ENCODE data around the gene CHTOP. TPM values are rescaled to one million over a fixed set of nuclear protein-coding genes. Genes with fewer than 3 reads are reported as not detected.

Gene CHTOP
- total and polyA plus RNA-seq, 4 donors, result 51.2 to 76.6 (median 58.4) TPM

GRCh38 chr1:153628638-153629342 lies 5.1 kb upstream of the CHTOP start:
- peaks cover 9 to 33% (median 21%) of the 10 kb centered on the region in 5 donors for H3K4me1 ChIP-seq (ENCODE audit: control insufficient read depth in 5 of 5, insufficient read depth in 5 of 5, low read length in 5 of 5)
- ATAC-seq (ENCODE audit: insufficient read depth, low FRiP score) (no peak), DNase-seq (no peak)
- H3K27me3 ChIP-seq (ENCODE audit: control insufficient read depth in 3 of 3, insufficient read depth in 3 of 3, low read length in 2 of 3), result no peaks in the 10 kb centered on the region
- H3K9me3 ChIP-seq (ENCODE audit: control insufficient read depth in 4 of 4, insufficient read depth in 3 of 4, low read length in 3 of 4), result no peaks in the 10 kb centered on the region
- H3K27ac ChIP-seq (ENCODE audit: low read depth in 1 of 2, low read length in 1 of 2), result peak overlapping the region in 1 of 2 donors; percentile 21
- WGBS, 2 donors, result 75 to 77% methylated on average over 6 of the region's 6 CpGs
- TF ChIP-seq, protein P1, sequence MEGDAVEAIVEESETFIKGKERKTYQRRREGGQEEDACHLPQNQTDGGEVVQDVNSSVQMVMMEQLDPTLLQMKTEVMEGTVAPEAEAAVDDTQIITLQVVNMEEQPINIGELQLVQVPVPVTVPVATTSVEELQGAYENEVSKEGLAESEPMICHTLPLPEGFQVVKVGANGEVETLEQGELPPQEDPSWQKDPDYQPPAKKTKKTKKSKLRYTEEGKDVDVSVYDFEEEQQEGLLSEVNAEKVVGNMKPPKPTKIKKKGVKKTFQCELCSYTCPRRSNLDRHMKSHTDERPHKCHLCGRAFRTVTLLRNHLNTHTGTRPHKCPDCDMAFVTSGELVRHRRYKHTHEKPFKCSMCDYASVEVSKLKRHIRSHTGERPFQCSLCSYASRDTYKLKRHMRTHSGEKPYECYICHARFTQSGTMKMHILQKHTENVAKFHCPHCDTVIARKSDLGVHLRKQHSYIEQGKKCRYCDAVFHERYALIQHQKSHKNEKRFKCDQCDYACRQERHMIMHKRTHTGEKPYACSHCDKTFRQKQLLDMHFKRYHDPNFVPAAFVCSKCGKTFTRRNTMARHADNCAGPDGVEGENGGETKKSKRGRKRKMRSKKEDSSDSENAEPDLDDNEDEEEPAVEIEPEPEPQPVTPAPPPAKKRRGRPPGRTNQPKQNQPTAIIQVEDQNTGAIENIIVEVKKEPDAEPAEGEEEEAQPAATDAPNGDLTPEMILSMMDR (IDR thresholded peaks at IDR 0.05; ENCODE audit: control extremely low read depth, extremely low read depth), result no peak
- no peak overlapping the region for H3K4me3 ChIP-seq
- peaks cover 0 to 4% (median 1%) of the 10 kb centered on the region in 4 donors for H3K36me3 ChIP-seq (ENCODE audit: control insufficient read depth in 4 of 4, insufficient read depth in 4 of 4, low read length in 4 of 4)
- no peak overlapping the region for H3K9ac ChIP-seq (ENCODE audit: insufficient read depth in 1 of 2, low read length in 2 of 2)

GRCh38 chr1:153629343-153629665 lies 4.6 kb upstream of the CHTOP start:
- ATAC-seq (ENCODE audit: insufficient read depth, low FRiP score), result no peak
- no peak for DNase-seq
- 86 to 99% methylated on average over 4 to 5 of the region's 5 CpGs for WGBS, 2 donors
- TF ChIP-seq, protein P1 (IDR thresholded peaks at IDR 0.05; ENCODE audit: control extremely low read depth, extremely low read depth), result no peak
- no peak overlapping the region for H3K9ac ChIP-seq (ENCODE audit: insufficient read depth in 1 of 2, low read length in 2 of 2)
- H3K27me3 ChIP-seq (ENCODE audit: control insufficient read depth in 3 of 3, insufficient read depth in 3 of 3, low read length in 2 of 3), result no peaks in the 10 kb centered on the region
- H3K27ac ChIP-seq (ENCODE audit: low read depth in 1 of 2, low read length in 1 of 2), result peak overlapping the region; percentile 21
- H3K4me3 ChIP-seq, result no peak overlapping the region
- no peaks in the 10 kb centered on the region for H3K9me3 ChIP-seq (ENCODE audit: control insufficient read depth in 4 of 4, insufficient read depth in 3 of 4, low read length in 3 of 4)
- peaks cover 0 to 4% (median 1%) of the 10 kb centered on the region in 4 donors for H3K36me3 ChIP-seq (ENCODE audit: control insufficient read depth in 4 of 4, insufficient read depth in 4 of 4, low read length in 4 of 4)
- H3K4me1 ChIP-seq (ENCODE audit: control insufficient read depth in 5 of 5, insufficient read depth in 5 of 5, low read length in 5 of 5), result peaks cover 9 to 33% (median 21%) of the 10 kb centered on the region in 5 donors

DNA sequence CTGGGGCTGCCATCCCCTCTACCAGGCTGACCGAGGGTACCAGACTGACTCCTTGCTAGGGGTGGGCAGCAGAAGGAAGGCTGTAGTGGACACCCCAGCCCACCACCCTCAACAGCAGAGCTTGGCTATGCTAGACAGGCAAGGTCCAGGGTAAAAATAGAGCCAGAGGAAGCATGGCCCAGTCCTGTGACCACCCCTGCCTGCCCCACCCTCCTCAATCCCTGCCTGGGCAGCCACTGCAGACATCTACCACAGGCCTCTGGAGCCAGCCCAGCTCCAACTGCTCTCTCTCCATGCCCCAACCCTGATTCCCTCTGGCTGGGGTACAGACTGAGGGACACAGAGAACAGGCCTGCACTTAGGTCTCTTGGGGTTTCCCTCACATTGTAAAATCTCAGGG lies 3.9 kb upstream of the CHTOP start:
- DNase-seq (no peak), ATAC-seq (ENCODE audit: insufficient read depth, low FRiP score) (no peak)
- Histone ChIP-seq H3K9me3 (ENCODE audit: control insufficient read depth in 4 of 4, insufficient read depth in 3 of 4, low read length in 3 of 4) (no peaks in the 10 kb centered on the region), H3K9ac (ENCODE audit: insufficient read depth in 1 of 2, low read length in 2 of 2) (no peak overlapping the region), H3K4me3 (no peak overlapping the region), H3K27me3 (ENCODE audit: control insufficient read depth in 3 of 3, insufficient read depth in 3 of 3, low read length in 2 of 3) (no peaks in the 10 kb centered on the region), H3K4me1 (ENCODE audit: control insufficient read depth in 5 of 5, insufficient read depth in 5 of 5, low read length in 5 of 5) (peaks cover 9 to 34% (median 21%) of the 10 kb centered on the region in 5 donors), H3K36me3 (ENCODE audit: control insufficient read depth in 4 of 4, insufficient read depth in 4 of 4, low read length in 4 of 4) (peaks cover 0 to 3% (median 1%) of the 10 kb centered on the region in 4 donors), H3K27ac (ENCODE audit: low read depth in 1 of 2, low read length in 1 of 2) (peak overlapping the region; percentile 46 to 48)
- TF ChIP-seq, protein P1 (IDR thresholded peaks at IDR 0.05; ENCODE audit: control extremely low read depth, extremely low read depth), result no peak
- WGBS, 2 donors, result 94 to 100% methylated on average over 1 of the region's 1 CpG

Data from lung (tissue), 12 donors.